Hepatocyte (in vitro differentiated cells): ENCODE measurements around the gene C8G. TPM values are rescaled to one million over a fixed set of nuclear protein-coding genes. Genes with fewer than 3 reads are reported as not detected.

ENCODE experiments used
- DNase-seq: peaks from one replicate; pipeline ENCODE4 v3.0.0-alpha.2; 2016; ENCODE audit warnings: low spot score
- H2AFZ ChIP-seq: fragments of 200-600 bp; sonication (generic); 2 replicates; pipeline ENCODE4 v1.6.0; 2016; ENCODE audit warnings: antibody characterized with exemption, mild to moderate bottlenecking
- H3K27ac ChIP-seq: fragments of 200-600 bp; sonication (generic); 2 replicates; pipeline ENCODE4 v1.5.1; 2016; ENCODE audit warnings: mild to moderate bottlenecking
- H3K27me3 ChIP-seq: fragments of 200-600 bp; sonication (generic); 2 replicates; pipeline ENCODE4 v1.6.1; 2016
- H3K36me3 ChIP-seq: fragments of 200-600 bp; sonication (generic); replicated peaks from 2 replicates; pipeline ENCODE4 v1.5.1; 2016; ENCODE audit warnings: low read depth; ENCODE audit not compliant: insufficient read depth
- H3K4me1 ChIP-seq: fragments of 200-600 bp; sonication (generic); 2 replicates; pipeline ENCODE4 v1.5.1; 2016; ENCODE audit warnings: mild to moderate bottlenecking, moderate library complexity; ENCODE audit not compliant: insufficient read depth
- H3K4me2 ChIP-seq: fragments of 200-600 bp; sonication (generic); 2 replicates; pipeline ENCODE4 v1.6.0; 2016
- H3K4me3 ChIP-seq: fragments of 200-600 bp; sonication (generic); 2 replicates; pipeline ENCODE4 v1.5.1; 2016; ENCODE audit warnings: mild to moderate bottlenecking
- H3K79me2 ChIP-seq: fragments of 200-600 bp; sonication (generic); 2 replicates; pipeline ENCODE4 v1.6.0; 2017; ENCODE audit warnings: mild to moderate bottlenecking
- H3K9me2 ChIP-seq: fragments of 200-600 bp; sonication (generic); replicated peaks from 2 replicates; pipeline ENCODE4 v1.6.0; 2017; ENCODE audit warnings: mild to moderate bottlenecking; ENCODE audit not compliant: insufficient read depth
- H3K9me3 ChIP-seq: fragments of 200-600 bp; sonication (generic); 2 replicates; pipeline ENCODE4 v1.5.1; 2016; ENCODE audit warnings: low read depth, mild to moderate bottlenecking
- H4K20me1 ChIP-seq: fragments of 200-600 bp; sonication (generic); 2 replicates; pipeline ENCODE4 v1.6.0; 2016; ENCODE audit warnings: mild to moderate bottlenecking; ENCODE audit not compliant: insufficient read depth, poor library complexity, severe bottlenecking
- CTCF ChIP-seq: fragments of 200-600 bp; sonication (generic); IDR thresholded peaks from 2 replicates; pipeline ENCODE4 v1.5.1; 2016; ENCODE audit warnings: antibody characterized with exemption, mild to moderate bottlenecking; ENCODE audit not compliant: poor library complexity
- EZH2 ChIP-seq: fragments of 200-600 bp; sonication (generic); IDR thresholded peaks from 2 replicates; pipeline ENCODE4 v1.6.1; 2016; ENCODE audit warnings: antibody characterized with exemption, mild to moderate bottlenecking, borderline replicate concordance
- EZH2phosphoT487 ChIP-seq: fragments of 200-600 bp; sonication (generic); IDR thresholded peaks from one replicate; pipeline ENCODE4 v1.6.1; 2018; ENCODE audit warnings: antibody characterized with exemption, mild to moderate bottlenecking, low read depth, moderate library complexity; ENCODE audit not compliant: unreplicated experiment, severe bottlenecking
- WGBS: methylation state at CpG from one replicate; pipeline ENCODE4 v1.1.6; 2016; ENCODE audit warnings: low lambda C conversion rate; ENCODE audit errors: missing lambda C conversion rate; 5-methylcytosine and 5-hydroxymethylcytosine counted together
- polyA plus RNA-seq: library from polyadenylated mRNA; unstranded; fragments of >200 nt; fragmentation: Nextera tagmentation; extraction: Ambion mirVana; gene quantifications from 2 replicates; pipeline ENCODE4 v1.2.1, GENCODE V29; 2016
- total RNA-seq: library from RNA; depleted of rRNA; stranded (reverse); fragments of >200 nt; gene quantifications from 2 replicates; pipeline ENCODE4 v1.2.3, GENCODE V29; 2014

C8G gene
- total and polyA plus RNA-seq, 2 experiments from 2014 or later: 5.7 to 15.4 TPM

GRCh38 chr9:136907011-136907914, 37.8 kb upstream of the C8G start:
- Histone ChIP-seq H3K9me3 (no peaks in the 10 kb centered on the region), H3K36me3 (no peaks in the 10 kb centered on the region), H3K4me3 (no peak overlapping the region), H3K9me2 (no peaks in the 10 kb centered on the region), H3K27ac (no peak overlapping the region), H4K20me1 (no peaks in the 10 kb centered on the region), H3K27me3 (no peaks in the 10 kb centered on the region), H3K79me2 (no peaks in the 10 kb centered on the region), H2AFZ (no peak overlapping the region), H3K4me1 (no peaks in the 10 kb centered on the region), H3K4me2 (no peak overlapping the region)
- TF ChIP-seq EZH2phosphoT487 (no peak), EZH2 (no peak), CTCF (no peak)
- 97% methylated on average over 29 of the region's 29 CpGs for WGBS
- DNase-seq: no peak

- Histone ChIP-seq H3K9me2 (no peaks in the 10 kb centered on the region), H3K4me1 (no peaks in the 10 kb centered on the region), H3K27ac (no peak overlapping the region), H2AFZ (no peak overlapping the region), H4K20me1 (no peaks in the 10 kb centered on the region), H3K36me3 (no peaks in the 10 kb centered on the region), H3K4me3 (no peak overlapping the region), H3K79me2 (no peaks in the 10 kb centered on the region), H3K27me3 (no peaks in the 10 kb centered on the region), H3K9me3 (no peaks in the 10 kb centered on the region), H3K4me2 (no peak overlapping the region)
- TF ChIP-seq EZH2 (no peak), EZH2phosphoT487 (no peak), CTCF (no peak)
- 98% methylated on average over 12 of the region's 12 CpGs for WGBS
- no peak for DNase-seq
Observed at GRCh38 chr9:136910197-136910900, 34.7 kb upstream of the C8G start.

- Histone ChIP-seq H3K27me3 (no peaks in the 10 kb centered on the region), H3K9me2 (no peaks in the 10 kb centered on the region), H3K4me1 (no peaks in the 10 kb centered on the region), H4K20me1 (no peaks in the 10 kb centered on the region), H3K36me3 (no peaks in the 10 kb centered on the region), H2AFZ (no peak overlapping the region), H3K9me3 (no peaks in the 10 kb centered on the region), H3K27ac (no peak overlapping the region), H3K79me2 (no peaks in the 10 kb centered on the region), H3K4me2 (no peak overlapping the region), H3K4me3 (no peak overlapping the region)
- WGBS: 95% methylated on average over 12 of the region's 12 CpGs
- no peak for DNase-seq
- no peak for TF ChIP-seq EZH2
- TF ChIP-seq EZH2phosphoT487: no peak
- no peak for TF ChIP-seq CTCF
Observed at GRCh38 chr9:136910901-136911245, 34.2 kb upstream of the C8G start.
